Fibroblast of skin of left quadriceps (primary cell): ENCODE data around the gene SRPK2.
"Not testable (repeated sequence)": the region's sequence is repeated elsewhere in the genome, so short reads cannot be mapped to it uniquely, and the experiment has no call there.

Source experiments
- DNase-seq, 2 experiments: peaks; one replicate each; pipeline ENCODE4 v3.0.0-alpha.2; 2013; ENCODE audit warnings: low read depth in 2 of 2

SRPK2 gene

DNA sequence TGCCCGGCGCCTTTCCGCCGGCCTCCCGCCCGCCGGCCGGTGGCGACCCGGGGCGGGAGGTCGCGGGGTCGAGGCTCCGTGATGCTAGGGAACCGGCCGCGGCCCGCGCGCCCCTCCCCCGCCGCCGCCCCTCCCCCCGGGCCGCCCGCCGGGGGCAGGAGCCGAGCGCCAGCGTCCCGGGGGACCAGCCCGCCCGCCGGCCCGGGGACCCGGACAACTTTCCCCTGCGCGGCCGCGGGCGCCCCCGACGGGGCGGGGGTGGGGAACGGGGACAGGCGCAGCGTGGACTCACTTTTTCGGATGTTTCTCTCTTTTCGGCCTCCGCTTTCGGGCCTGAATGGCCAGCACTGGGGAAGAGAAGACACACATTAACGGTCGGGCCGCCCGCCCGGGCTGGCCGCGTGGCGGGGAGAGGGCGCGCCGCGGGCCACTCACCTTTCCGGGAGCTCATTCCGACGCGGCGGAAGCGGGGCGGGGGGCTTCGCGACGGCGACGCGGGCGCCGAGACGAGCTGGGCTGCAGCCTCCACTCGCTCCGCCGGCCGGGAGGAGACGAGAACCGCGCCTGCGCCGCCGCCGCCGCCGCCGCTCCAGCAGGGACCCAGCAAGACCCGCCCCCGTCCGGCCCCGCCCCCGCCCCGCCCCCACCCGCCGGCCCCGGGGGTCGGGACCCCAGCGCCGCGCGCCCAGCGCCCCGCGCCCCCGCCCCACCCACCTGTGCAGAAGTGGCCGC lies at the start of gene SRPK2:
Gene SRPK2 (minus strand): TSS at position 566 of the 732 bp plus-strand sequence.
- DNase-seq: peak in 1 of 2 experiments; percentile 41

GRCh38 chr7:105438254-105438653 lies 49.5 kb upstream of the SRPK2 start:
- no peak for DNase-seq

- not testable (repeated sequence) for DNase-seq
Measured at GRCh38 chr7:105437356-105437755, 48.6 kb upstream of the SRPK2 start.

DNA sequence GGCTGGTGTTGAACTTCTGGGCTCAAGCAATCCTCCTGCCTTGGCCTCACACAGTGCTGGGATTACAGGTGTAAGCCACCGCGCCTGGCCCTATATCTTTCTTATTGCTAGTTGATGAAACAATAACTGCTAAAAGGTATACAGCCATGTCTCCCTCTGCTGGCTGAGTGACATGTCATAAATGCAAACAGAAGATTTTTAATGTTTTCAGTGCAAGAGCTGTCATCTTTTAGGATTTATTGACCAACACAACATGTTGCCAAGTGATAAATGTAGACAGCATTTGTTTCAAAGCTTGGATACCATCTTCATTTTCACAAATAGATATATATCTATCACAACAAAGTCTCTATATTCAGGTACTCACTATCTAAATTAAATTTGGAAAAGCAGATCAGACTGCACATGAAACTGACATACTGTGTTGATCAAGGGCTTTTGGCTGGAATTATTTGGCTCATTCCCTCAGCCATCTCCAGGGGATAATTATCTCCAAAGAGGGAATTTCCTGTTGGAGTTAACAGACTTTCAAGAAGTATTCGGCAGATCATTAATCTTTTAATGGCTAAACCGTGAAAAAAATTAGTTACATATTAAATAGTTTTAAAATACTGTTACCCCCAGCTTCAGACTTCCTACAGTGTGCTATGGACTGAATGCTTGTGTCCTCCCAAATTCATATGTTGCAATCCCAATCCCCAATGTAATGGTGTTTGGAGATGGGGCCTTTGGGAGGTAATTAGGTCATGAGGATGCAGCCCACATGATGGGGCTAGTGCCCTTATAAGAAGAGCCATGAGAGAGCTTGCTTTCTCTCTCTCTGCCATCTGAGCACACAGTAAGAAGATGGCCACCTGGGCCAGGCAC lies 41.3 kb upstream of the SRPK2 start:
- DNase-seq: peak; percentile 80 to 84

- no peak for DNase-seq
Measured at GRCh38 chr7:105426606-105427146, 38.0 kb upstream of the SRPK2 start.

- DNase-seq: no peak
Measured at GRCh38 chr7:105423987-105424386, 35.3 kb upstream of the SRPK2 start.

- no peak for DNase-seq
Measured at GRCh38 chr7:105413887-105414437, 25.2 kb upstream of the SRPK2 start.

DNA sequence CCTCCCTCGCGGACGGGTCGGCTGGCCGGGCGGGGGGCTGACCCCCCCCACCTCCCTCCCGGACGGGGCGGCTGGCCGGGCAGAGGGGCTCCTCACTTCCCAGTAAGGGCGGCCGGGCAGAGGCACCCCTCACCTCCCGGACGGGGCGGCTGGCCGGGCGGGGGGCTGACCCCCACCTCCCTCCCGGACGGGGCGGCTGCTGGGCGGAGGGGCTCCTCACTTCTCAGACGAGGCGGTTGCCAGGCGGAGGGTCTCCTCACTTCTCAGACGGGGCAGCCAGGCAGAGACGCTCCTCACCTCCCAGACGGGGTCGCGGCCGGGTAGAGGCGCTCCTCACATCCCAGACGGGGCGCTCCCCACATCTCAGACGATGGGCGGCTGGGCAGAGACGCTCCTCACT lies 22.1 kb upstream of the SRPK2 start:
- not testable (repeated sequence) for DNase-seq

DNA sequence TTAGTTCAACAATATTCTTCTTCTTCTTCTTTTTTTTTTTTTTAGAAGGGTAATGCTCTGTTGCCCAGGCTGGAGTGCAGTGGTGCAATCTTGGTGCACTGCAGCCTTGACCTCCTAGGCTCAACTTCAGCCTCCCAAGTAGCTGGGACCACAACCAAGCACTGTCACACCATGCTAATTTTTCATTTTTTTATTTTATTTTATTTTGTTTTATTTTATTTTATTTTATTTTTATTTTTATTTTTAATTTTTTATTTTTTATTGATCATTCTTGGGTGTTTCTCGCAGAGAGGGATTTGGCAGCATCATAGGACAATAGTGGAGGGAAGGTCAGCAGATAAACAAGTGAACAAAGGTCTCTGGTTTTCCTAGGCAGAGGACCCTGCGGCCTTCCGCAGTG lies 21.1 kb upstream of the SRPK2 start:
- not testable (repeated sequence) for DNase-seq

DNA sequence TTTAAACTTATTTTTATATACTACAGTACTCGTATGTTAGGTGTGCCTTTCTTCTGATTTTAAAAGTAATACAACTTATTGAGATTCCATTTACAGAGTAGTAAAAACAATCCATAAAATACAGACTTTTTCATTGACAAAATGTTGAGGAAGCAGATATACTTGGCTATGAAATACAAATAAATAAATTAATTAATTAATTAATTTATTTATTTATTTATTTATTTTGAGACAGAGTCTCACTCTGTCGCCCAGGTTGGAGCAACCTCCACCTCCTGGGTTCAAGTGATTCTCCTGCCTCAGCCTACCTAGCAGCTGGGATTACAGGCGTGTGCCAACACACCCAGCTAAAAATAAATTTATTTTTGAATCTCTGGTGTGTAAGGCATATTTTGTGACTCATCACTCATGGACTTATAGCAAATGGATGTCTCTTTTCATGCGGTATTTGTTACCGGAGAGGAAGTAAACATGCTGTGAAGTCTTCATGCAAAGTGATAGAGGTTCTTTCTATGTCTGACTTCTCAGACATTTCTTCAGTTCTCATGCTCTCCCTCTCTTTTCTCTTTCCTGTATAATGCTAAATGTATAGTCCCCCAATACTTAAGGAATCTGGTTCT lies 20.2 kb upstream of the SRPK2 start:
- no peak for DNase-seq

GRCh38 chr7:105403128-105403527 lies 14.4 kb upstream of the SRPK2 start:
- no peak for DNase-seq

- no peak for DNase-seq
Measured at GRCh38 chr7:105402221-105403095, 13.7 kb upstream of the SRPK2 start.

GRCh38 chr7:105399043-105399725 lies 10.5 kb upstream of the SRPK2 start:
- DNase-seq: no peak

GRCh38 chr7:105396566-105396965 lies 7.8 kb upstream of the SRPK2 start:
- DNase-seq: no peak

DNA sequence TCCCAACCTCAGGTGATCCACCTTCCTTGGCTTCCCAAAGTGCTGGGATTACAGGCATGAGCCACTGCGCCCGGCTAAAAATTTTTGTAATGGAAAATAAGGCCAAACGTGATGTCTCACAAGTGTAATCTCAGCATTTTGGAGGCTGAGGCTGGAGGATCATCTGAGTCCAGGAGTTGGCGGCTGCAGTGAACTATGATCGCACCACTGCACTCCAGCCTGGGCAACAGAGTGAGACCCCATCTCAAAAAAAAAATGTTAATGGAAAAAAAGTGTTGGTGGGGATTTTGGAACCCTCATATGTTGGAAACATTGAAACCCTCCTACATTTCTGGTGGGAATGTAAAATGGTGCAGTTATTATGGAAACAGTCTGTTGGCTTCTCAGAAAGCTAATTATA lies 2.7 kb upstream of the SRPK2 start:
- DNase-seq: no peak

DNA sequence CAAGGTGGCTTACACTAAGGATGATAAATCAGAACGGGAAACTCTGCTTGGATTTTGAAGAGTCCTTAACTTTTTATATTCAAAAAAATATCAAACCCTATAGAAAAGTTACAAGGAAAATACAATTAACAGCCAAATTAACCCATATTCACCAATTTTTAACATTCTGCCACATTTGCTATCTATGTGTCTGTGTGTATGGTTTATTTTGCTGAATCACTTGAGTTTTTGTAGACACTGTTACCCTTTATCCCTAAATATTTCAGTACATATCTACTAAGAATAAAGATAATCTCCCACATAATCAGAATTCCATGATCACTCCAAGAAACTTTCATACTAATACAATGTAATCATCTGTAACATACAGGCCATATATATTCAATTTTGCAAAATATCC lies 1.2 kb upstream of the SRPK2 start:
- DNase-seq: no peak

GRCh38 chr7:105389088-105389650 lies 448 bp upstream of the SRPK2 start:
- no peak for DNase-seq

- no peak for DNase-seq
Measured at GRCh38 chr7:105387508-105388355, 989 bp downstream of the SRPK2 start.

DNA sequence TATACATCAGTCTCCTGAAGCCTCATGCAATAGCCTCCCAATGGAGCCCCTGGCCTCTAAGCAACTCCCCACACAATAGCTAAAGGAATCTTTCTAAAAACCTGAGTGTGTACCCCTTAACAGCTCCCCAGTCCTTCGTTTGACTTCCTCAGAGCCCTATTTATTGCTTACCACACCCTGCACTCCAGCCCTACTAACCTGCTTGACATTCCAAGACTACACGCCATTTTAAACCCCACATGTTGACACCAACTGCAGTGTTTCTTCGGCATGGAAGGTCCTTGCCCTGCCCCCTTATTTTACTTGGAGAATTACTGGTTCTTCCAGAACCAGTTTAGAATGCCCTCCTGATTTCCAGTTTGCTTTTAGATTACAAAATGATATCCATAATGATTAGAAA lies 10.8 kb downstream of the SRPK2 start:
- no peak for DNase-seq
